ENCODE results near the gene CDH4. TPM values are rescaled to one million over a fixed set of nuclear protein-coding genes. Genes with fewer than 3 reads are reported as not detected.

Gene CDH4
- total RNA-seq, 1 donor = 8.6 TPM

DNA sequence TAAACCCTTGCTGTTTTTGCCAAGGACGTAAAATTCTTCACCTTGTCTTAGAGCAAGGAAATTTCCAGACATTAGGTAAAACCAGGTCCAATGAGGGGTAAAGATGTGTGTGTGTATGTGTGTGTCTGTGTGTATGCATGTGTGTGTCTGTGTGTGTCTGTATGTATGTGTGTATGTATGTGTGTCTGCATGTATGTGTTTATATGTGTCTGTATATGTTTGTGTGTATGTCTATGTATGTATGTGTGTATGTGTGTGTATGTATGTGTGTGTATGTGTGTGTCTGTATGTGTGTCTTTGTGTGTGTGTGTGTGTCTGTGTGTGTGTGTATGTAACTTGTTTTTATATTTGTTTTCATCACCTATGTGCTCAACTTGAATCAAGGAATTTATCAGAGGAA is 439.9 kb downstream of the CDH4 start:
- no peak for DNase-seq (ENCODE audit: low read depth in 2 of 3, low spot score in 2 of 3)

- DNase-seq (ENCODE audit: low read depth in 2 of 3, low spot score in 2 of 3) = no peak
Observed at GRCh38 chr20:61692479-61692878, 440.4 kb downstream of the CDH4 start.

DNA sequence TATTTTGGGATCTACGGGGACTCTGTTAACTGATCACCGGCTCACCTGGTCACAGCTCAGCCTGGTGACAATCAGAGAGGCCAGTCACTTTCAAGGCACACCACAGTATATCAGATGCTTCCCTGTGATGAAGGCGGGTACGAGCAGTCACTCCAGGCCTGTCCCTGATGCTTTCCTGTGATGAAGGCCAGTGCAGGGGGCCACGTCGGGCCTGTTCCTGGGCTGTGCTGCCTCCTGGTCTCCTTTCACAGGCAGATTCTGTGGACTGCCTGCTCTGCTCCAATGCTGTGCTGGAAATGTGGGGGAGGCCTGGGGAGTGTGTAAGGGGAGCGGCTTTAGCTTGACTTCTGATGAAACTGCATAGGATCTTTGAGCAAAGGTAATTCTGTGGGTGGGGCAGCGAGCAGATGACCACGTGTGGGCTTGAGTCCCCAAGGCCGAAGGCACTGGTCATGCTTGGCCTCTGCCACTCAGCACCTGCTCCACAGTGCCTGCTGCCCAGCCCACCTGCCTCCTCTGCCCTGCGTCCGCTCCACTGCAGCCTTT is 441.1 kb downstream of the CDH4 start:
- DNase-seq (ENCODE audit: low read depth in 2 of 3, low spot score in 2 of 3) = no peak

DNA sequence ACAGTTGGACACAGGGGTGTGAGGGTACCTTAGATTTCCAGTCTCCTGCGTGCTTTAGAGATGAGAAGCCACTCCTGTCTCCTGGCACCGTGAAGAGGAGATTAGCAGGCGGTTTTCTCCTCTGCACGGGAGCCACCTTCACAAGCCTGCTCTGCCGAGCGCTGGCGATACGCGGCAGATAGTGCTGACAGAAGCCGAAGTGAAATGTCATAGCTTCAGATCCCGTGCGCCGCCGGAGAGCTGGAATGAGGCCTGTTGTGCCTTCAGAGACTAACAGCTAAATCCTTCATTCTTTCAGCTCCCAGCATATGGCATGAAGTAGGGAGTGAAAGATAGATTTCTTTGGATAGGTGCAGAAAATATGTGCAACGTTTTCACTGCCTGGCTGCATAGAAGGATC is 442.6 kb downstream of the CDH4 start:
- DNase-seq (ENCODE audit: low read depth in 2 of 3, low spot score in 2 of 3) = no peak

- no peak for DNase-seq (ENCODE audit: low read depth in 2 of 3, low spot score in 2 of 3)
Observed at GRCh38 chr20:61695741-61696140, 443.7 kb downstream of the CDH4 start.

GRCh38 chr20:61696181-61696735 is 444.2 kb downstream of the CDH4 start:
- no peak for DNase-seq (ENCODE audit: low read depth in 2 of 3, low spot score in 2 of 3)

DNA sequence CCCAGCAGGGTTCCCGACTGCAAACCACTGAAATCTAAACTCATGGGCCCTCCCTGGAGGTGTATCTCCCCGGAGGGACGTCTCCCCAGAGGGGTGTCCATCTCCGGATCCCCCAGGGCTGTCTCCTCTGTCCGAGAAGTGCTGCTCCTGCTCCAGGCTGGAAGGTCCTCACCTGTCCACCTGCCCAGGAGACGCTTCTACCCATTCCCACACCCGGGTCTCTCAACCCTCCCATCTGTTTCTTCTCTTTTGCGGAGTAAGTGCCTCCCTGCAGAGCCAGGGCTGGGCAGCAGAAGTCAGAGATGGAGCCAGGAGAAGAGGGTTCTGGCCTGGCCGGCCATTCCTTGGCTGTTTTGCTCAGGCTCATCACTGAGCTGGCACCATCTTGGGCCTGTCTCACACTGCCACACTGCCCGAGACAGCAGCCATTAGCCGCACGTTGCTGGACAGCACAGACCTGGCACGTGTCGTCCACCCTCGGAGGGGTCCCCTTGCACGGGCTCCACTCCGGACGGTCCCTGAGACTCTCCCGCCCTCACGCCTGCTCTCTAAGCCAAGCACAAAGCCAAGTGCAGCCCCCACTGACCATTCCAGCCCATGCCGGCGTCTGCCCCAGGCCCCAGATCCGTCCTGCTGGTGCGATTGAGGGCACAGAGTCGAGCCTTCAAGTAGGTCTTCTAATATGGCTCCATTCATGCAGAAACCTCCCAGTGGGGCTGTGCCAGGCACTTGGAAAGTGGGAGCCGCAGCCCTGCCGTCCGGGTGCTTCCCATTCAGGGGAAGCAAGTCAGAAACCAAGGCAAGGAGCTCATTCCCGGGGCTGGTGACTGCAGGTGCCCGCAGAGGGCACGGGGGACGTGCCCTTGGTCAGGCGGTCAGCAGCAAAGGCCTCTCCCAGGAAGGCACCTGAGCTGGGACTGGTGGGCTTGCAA is 445.9 kb downstream of the CDH4 start:
- no peak for DNase-seq (ENCODE audit: low read depth in 2 of 3, low spot score in 2 of 3)

DNA sequence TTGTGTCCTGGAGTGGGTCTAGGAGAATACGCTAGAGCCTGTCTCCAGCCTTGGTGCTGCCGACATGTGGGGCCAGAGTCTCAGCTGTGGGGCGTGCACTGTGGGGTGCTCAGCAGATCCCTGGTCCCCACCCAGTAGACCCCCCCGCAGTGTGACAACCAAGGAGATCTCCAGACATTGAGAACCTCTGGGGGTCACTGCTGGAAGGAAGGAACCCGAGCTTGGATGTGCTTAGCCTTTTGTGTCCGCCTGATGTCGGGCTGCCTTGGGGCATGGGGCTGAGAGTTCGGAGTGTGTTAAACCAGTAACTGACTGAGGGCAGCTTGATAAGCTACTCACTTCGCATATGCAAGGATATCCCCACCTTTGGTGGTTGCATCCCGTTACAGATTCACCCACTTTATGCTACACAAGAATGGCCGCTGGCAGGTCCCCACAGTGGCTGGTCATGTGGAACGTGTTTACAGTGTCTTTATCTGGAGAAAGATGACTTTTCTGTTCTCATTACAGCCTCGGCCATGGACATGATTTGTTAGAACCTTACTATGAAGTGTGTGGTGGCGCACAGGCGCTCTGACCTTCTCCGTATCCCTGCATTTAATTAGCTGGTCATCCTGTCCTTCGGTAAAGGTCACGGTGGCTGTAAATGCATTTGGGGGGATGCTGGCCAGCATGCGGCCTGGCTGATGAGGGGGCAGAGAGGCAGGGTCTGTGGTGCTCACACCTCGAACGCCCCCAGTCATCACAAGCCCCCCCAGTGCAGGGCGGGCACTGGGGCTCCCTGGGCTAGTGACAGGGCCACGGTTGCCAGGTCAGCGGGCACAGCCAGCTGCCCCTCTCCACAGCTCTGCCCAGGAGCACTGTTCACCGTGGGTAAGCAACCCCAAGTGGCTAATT is 446.8 kb downstream of the CDH4 start:
- DNase-seq (ENCODE audit: low read depth in 2 of 3, low spot score in 2 of 3) = no peak

DNA sequence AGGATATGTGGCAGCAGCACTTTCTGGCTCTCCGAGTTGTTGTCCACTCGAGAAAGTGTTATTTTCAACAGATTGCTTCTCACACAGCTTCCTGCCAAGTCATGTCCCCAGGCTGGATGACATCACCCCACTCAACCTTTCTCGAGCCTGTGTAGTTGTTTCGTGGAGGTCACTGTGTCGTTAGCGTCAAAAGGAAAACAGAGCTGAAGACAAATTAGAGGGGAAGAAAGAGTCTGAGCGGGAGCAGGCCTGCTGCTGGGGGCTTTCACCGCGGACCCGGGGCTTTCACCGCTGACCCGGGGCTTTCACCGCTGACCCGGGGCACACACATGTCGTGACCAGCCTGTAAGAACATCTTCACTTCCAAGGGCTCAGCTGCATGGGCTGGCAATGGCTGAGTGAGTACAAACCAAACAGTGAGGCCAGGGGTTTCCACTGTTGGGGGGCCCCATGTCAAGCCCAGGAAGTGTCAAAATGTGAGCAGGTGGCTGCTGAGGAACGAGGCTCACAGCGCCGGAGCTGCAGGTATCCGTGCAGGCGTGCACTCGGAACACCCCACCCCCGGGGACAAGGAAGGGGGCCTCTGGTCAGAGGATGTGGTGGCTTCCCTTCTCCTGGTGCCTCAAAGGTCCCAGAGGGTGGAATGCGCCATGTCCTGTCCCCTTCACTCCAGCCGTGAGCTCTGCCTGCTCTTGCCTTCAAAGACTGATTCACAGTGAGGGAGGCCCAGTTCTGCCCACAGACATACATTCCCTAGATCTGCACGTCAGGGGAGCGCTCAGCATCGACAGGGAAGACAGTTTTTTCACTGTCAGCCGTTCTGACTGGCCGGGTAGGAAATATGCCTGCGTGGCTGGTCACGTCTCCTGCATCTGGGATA is 447.7 kb downstream of the CDH4 start:
- DNase-seq (ENCODE audit: low read depth in 2 of 3, low spot score in 2 of 3) = no peak

DNA sequence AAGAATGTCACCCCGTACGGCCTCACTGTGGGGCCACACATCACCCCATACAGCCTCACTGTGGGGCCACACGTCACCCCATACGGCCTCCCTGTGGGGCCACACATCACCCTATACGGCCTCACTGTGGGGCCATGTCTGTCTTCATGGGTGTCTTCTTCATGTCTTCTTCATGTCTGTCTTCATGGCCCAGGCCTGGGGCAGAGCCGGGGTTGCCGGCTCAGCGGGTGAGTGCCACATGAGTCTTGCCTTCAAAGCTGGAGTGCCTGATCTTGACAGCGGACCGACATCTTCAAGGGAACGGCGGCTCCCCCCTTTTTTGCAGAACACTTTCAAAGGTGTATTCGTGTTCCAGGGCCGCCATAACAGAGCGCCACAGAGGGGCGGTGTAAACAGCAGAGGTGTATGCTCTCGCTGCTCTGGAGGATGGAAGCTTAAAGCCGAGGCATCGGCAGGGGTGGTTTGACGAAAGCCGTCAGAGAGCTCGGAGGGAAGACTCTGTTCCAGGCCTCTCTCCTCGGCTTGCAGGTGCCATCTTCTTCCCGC is 448.6 kb downstream of the CDH4 start:
- DNase-seq (ENCODE audit: low read depth in 2 of 3, low spot score in 2 of 3) = no peak

- no peak for DNase-seq (ENCODE audit: low read depth in 2 of 3, low spot score in 2 of 3)
Observed at GRCh38 chr20:61701401-61701800, 449.3 kb downstream of the CDH4 start.

DNA sequence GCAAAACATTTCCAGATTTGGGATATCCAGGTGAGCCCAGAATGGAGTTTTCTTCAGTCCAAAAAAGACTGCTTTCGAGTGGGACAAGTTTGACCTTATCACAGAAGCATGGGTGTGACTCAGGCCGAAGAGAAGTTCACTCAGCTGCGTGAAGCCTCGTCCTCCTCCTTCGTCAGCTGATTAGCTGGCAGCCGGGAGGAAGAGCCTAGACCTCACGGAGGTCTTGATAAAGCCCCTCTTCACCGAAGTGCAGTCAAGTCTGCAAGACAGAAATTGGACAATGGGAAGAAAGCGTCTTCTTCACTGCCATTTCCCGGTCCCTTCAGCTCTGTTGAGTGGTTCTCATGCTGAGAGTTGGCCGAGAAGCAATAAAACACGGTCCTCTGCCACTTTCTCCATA is 449.7 kb downstream of the CDH4 start:
- DNase-seq (ENCODE audit: low read depth in 2 of 3, low spot score in 2 of 3) = no peak

DNA sequence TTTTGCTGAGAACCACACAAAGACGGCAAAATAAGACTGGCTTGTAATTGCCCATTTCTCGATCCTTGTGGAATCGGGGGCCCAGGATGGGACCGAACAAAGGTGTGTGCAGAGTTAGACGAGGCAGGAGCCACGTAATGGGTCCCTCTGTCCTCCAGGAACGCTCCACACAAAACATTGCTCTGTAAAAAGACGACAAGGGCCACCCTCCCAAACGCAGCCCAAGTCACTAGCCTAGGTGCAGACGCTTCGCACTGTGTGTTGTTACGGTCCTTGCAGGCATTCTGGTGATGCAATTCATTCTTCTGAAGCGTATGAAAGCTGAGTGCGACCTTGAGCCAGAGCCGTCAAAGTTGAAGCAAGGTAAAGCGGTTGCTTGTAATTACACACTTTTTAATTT is 450.2 kb downstream of the CDH4 start:
- no peak for DNase-seq (ENCODE audit: low read depth in 2 of 3, low spot score in 2 of 3)

DNA sequence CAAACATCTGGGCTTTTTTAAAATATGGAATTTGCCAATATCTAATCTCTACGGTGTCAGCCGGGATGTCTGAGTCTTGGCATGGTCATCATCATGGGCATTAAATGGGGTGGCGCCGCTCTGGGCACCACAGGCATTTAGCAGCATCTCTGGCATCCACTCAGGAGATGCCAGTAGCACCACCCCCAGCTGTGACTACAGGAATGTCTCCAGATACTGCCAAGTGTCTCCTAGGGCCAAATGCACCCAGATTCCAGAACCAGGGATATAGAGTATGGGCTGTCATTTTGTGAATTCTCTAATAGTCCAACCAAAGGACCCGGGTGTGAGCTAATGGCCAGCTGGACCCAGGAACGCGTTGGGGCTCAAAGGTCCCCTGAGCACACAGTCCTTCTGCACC is 452.6 kb downstream of the CDH4 start:
- DNase-seq (ENCODE audit: low read depth in 2 of 3, low spot score in 2 of 3) = no peak

- no peak for DNase-seq (ENCODE audit: low read depth in 2 of 3, low spot score in 2 of 3)
Observed at GRCh38 chr20:61705386-61706258, 453.6 kb downstream of the CDH4 start.

DNA sequence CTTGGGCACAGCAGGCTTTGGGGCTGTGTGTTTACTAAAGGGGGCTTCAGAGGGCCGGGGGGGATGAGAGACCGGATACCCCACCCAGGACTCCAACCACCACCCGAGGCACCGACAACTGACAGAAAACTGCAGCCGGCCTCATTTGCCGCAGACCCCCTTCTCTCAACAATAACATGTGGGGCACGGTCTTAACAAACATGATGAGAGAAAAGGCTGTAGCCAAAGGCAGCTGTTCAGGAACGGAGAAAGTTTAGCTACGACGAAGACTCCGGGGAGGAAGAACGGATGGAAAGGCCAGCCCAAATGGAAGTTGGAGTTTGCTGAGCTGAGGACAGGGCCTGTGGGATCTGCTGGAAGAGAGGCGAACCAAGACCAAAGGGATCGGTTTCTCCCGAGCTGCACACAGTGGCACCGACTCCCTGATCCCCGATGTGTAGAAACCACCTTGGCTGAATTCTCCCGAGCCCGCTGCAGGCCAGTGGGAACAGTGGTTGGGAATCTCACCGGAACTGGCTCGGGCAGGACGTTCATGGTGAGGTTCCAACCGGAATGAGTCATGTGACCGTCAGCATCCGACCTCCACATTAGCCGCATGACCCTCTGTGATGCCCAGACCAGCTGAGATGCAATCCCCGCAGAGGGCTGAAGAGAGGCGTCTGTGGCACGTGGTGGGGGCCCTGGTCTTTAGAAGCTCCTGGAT is 454.3 kb downstream of the CDH4 start:
- no peak for DNase-seq (ENCODE audit: low read depth in 2 of 3, low spot score in 2 of 3)

GRCh38 chr20:61708891-61709290 is 456.8 kb downstream of the CDH4 start:
- no peak for DNase-seq (ENCODE audit: low read depth in 2 of 3, low spot score in 2 of 3)

GRCh38 chr20:61710108-61710507 is 458.0 kb downstream of the CDH4 start:
- DNase-seq (ENCODE audit: low read depth in 2 of 3, low spot score in 2 of 3) = no peak
